ENCODE data around the gene CRABP2. TPM values are rescaled to one million over a fixed set of nuclear protein-coding genes. Genes with fewer than 3 reads are reported as not detected.

CRABP2 gene
- total and polyA plus RNA-seq, 2 of the 13 experiments (the other 11 are each of a cell fraction or from before 2014, with no cell fraction given) = 0.40 to 0.60 TPM

DNA sequence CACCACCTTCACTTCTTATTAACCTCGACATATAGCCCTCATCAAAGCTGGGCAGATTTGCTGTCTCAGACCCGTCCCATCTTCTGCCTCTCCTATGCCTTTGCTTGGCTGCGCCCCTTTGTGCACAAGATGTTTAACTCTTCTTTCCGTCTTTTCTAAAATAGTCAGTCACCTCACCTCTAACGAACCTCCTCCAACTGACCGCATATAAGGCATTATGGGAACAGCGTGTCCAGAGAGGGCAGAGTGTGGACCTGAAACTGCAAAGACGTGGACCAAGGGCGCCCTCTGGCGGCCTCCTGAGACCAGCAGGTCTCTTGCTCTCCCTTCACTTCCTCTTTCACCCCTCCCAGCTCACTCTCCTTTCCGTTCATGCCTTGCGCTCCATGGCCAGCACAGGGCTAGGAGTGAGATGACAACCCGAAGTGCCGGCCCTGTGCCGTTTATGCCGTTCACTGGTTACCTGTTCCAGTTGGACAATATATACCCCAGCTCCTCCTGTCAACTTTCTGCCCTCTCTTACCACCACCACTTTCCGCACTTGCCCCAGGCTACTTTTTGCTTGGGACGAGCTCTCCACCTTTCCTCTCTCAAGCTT, 20.4 kb upstream of the CRABP2 start (continued):
- TF ChIP-seq, protein P1, sequence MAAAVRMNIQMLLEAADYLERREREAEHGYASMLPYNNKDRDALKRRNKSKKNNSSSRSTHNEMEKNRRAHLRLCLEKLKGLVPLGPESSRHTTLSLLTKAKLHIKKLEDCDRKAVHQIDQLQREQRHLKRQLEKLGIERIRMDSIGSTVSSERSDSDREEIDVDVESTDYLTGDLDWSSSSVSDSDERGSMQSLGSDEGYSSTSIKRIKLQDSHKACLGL (CRISPR knock-in tag; IDR thresholded peaks at IDR 0.05) = no peak
- TF ChIP-seq NFKBIZ (CRISPR knock-in tag; IDR thresholded peaks at IDR 0.05) = no peak
- TF ChIP-seq ZNF607 (CRISPR knock-in tag; IDR thresholded peaks at IDR 0.05; ENCODE audit: borderline replicate concordance) = peak; percentile 57; the same call in 1 of the 2 replicates
- TF ChIP-seq KAT2B (IDR thresholded peaks at IDR 0.05; ENCODE audit: borderline replicate concordance, low read depth, low read length) = no peak
- peak; percentile 32 for TF ChIP-seq ZFP36 (IDR thresholded peaks at IDR 0.05; ENCODE audit: borderline replicate concordance, low read depth, low read length, partially characterized antibody)
- no peak for TF ChIP-seq ZNF468 (CRISPR knock-in tag; IDR thresholded peaks at IDR 0.05)
- TF ChIP-seq, protein P2, sequence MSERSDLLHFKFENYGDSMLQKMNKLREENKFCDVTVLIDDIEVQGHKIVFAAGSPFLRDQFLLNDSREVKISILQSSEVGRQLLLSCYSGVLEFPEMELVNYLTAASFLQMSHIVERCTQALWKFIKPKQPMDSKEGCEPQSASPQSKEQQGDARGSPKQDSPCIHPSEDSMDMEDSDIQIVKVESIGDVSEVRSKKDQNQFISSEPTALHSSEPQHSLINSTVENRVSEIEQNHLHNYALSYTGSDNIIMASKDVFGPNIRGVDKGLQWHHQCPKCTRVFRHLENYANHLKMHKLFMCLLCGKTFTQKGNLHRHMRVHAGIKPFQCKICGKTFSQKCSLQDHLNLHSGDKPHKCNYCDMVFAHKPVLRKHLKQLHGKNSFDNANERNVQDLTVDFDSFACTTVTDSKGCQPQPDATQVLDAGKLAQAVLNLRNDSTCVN (CRISPR knock-in tag; IDR thresholded peaks at IDR 0.05; ENCODE audit: borderline replicate concordance) = peak; percentile 80; the same call in 1 of the 2 replicates
- TF ChIP-seq NONO (IDR thresholded peaks at IDR 0.05) = no peak
- 0 out of 2 replicates have a peak, but pooled peaks have one; percentile 26 for TF ChIP-seq NONO (CRISPR knock-in tag; conservative IDR thresholded peaks at IDR 0.05)
- TF ChIP-seq PHF21A (CRISPR knock-in tag; IDR thresholded peaks at IDR 0.05) = no peak
- TF ChIP-seq MAF1 (CRISPR knock-in tag; IDR thresholded peaks at IDR 0.05; ENCODE audit: borderline replicate concordance) = no peak
- TF ChIP-seq HDAC6 (IDR thresholded peaks at IDR 0.05; ENCODE audit: low read depth, low read length) = no peak
- 0 out of 2 replicates have a peak, but pooled peaks have one; percentile 37 for TF ChIP-seq ZNF274 (CRISPR knock-in tag; IDR thresholded peaks at IDR 0.05)
- TF ChIP-seq ISX (CRISPR knock-in tag; conservative IDR thresholded peaks at IDR 0.05) = no peak
- TF ChIP-seq ZNF562 (CRISPR knock-in tag; IDR thresholded peaks at IDR 0.05; ENCODE audit: borderline replicate concordance) = no peak
- TF ChIP-seq, protein P3, sequence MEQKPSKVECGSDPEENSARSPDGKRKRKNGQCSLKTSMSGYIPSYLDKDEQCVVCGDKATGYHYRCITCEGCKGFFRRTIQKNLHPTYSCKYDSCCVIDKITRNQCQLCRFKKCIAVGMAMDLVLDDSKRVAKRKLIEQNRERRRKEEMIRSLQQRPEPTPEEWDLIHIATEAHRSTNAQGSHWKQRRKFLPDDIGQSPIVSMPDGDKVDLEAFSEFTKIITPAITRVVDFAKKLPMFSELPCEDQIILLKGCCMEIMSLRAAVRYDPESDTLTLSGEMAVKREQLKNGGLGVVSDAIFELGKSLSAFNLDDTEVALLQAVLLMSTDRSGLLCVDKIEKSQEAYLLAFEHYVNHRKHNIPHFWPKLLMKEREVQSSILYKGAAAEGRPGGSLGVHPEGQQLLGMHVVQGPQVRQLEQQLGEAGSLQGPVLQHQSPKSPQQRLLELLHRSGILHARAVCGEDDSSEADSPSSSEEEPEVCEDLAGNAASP (CRISPR knock-in tag; IDR thresholded peaks at IDR 0.05; ENCODE audit: borderline replicate concordance) = peak; percentile 20; the same call in 1 of the 2 replicates
- TF ChIP-seq FOXM1 (CRISPR knock-in tag; IDR thresholded peaks at IDR 0.05) = no peak
- TF ChIP-seq SETDB1 (CRISPR knock-in tag; IDR thresholded peaks at IDR 0.05; ENCODE audit: borderline replicate concordance) = no peak
- TF ChIP-seq, protein P4, sequence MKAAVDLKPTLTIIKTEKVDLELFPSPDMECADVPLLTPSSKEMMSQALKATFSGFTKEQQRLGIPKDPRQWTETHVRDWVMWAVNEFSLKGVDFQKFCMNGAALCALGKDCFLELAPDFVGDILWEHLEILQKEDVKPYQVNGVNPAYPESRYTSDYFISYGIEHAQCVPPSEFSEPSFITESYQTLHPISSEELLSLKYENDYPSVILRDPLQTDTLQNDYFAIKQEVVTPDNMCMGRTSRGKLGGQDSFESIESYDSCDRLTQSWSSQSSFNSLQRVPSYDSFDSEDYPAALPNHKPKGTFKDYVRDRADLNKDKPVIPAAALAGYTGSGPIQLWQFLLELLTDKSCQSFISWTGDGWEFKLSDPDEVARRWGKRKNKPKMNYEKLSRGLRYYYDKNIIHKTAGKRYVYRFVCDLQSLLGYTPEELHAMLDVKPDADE (CRISPR knock-in tag; IDR thresholded peaks at IDR 0.05) = no peak
- no peak for TF ChIP-seq TAF15 (IDR thresholded peaks at IDR 0.05; ENCODE audit: low read depth, low read length, poor library complexity, severe bottlenecking)
- no peak for TF ChIP-seq ZNF598 (CRISPR knock-in tag; IDR thresholded peaks at IDR 0.05; ENCODE audit: borderline replicate concordance)
- no peak for TF ChIP-seq SMAD9 (CRISPR knock-in tag; IDR thresholded peaks at IDR 0.05)
- TF ChIP-seq MATR3 (CRISPR knock-in tag; IDR thresholded peaks at IDR 0.05) = no peak
- TF ChIP-seq ZNF501 (CRISPR knock-in tag; IDR thresholded peaks at IDR 0.05) = peak; percentile 65; the same call in 1 of the 2 replicates
- no peak for TF ChIP-seq TBL1XR1 (IDR thresholded peaks at IDR 0.05; ENCODE audit: borderline replicate concordance, low read length, partially characterized antibody)
- no peak for TF ChIP-seq ZBTB7A (CRISPR knock-in tag; IDR thresholded peaks at IDR 0.05)
